Activated T-helper 1 cell treated with anti-CD3 and anti-CD28 coated beads, Interleukin-12 subunit alpha, Interleukin-12 subunit beta, Interleukin-2, Interleukin-4 antibody, amounts not matched to agents 30 ng/mL and 10 ng/mL and 1 ng/mL, durations not matched to agents 14 hours and 24 hours and 36 hours (primary cell): Measurements from ENCODE around the gene MN1. TPM values are rescaled to one million over a fixed set of nuclear protein-coding genes. Genes with fewer than 3 reads are reported as not detected.
A peak's percentile ranks its signal among the peaks of the same experiment; 100 is the strongest.

ENCODE experiments used
- DNase-seq: peaks from one replicate; pipeline ENCODE4 v3.0.0; 2021; ENCODE audit warnings: low spot score
- H3K27ac Mint-ChIP-seq: one replicate; pipeline ENCODE4 v1.8.0; 2021; ENCODE audit warnings: mild to moderate bottlenecking, mixed read lengths
- H3K27me3 Mint-ChIP-seq: one replicate; pipeline ENCODE4 v1.8.0; 2022; ENCODE audit warnings: mild to moderate bottlenecking, moderate library complexity, mixed read lengths; ENCODE audit not compliant: insufficient read depth
- H3K36me3 Mint-ChIP-seq: one replicate; pipeline ENCODE4 v1.8.0; 2021; ENCODE audit warnings: low read depth, mixed read lengths
- H3K4me1 Mint-ChIP-seq: one replicate; pipeline ENCODE4 v1.8.0; 2021; ENCODE audit warnings: low read depth, mixed read lengths
- H3K4me3 Mint-ChIP-seq: one replicate; pipeline ENCODE4 v1.8.0; 2021; ENCODE audit warnings: mild to moderate bottlenecking, moderate library complexity, mixed read lengths
- H3K9me3 Mint-ChIP-seq: one replicate; pipeline ENCODE4 v1.8.0; 2021; ENCODE audit warnings: mixed read lengths
- intact Hi-C: fragments of 100-400 bp; cut with micrococcal nuclease; formaldehyde crosslinking; loops from one replicate; pipeline ENCODE4 v1.15.1; 2024
- total RNA-seq: library from RNA; stranded (reverse); gene quantifications from 2 replicates; pipeline ENCODE4 v1.2.3, GENCODE V29; 2022

MN1 gene
- total RNA-seq, 1 donor from 2014 or later = 0.08 TPM

GRCh38 chr22:27801202-27801615 is 347 bp downstream of the MN1 start:
- intact Hi-C loops = no loop called here
- H3K27ac Mint-ChIP-seq = no peak overlapping the region
- H3K36me3 Mint-ChIP-seq = no peaks in the 10 kb centered on the region
- H3K9me3 Mint-ChIP-seq = no peaks in the 10 kb centered on the region
- peak overlapping the region; percentile 60 for H3K4me3 Mint-ChIP-seq
- H3K27me3 Mint-ChIP-seq = peaks cover 39% of the 10 kb centered on the region
- no peak for DNase-seq
- peaks cover 13% of the 10 kb centered on the region for H3K4me1 Mint-ChIP-seq

- Mint-ChIP-seq H3K27ac (no peak overlapping the region), H3K36me3 (no peaks in the 10 kb centered on the region), H3K4me3 (no peak overlapping the region), H3K4me1 (peaks cover 13% of the 10 kb centered on the region), H3K9me3 (no peaks in the 10 kb centered on the region), H3K27me3 (peaks cover 36% of the 10 kb centered on the region)
- no peak for DNase-seq
- intact Hi-C loops = no loop called here
These were observed 1.0 kb downstream of the MN1 start for GRCh38 chr22:27800250-27801201.

- Mint-ChIP-seq H3K4me3 (no peak overlapping the region), H3K27ac (no peak overlapping the region), H3K27me3 (peaks cover 29% of the 10 kb centered on the region), H3K9me3 (no peaks in the 10 kb centered on the region), H3K4me1 (peaks cover 13% of the 10 kb centered on the region), H3K36me3 (no peaks in the 10 kb centered on the region)
- no peak for DNase-seq
- intact Hi-C loops = no loop called here
These were observed 1.7 kb downstream of the MN1 start for GRCh38 chr22:27799827-27800249.

- H3K9me3 Mint-ChIP-seq = no peaks in the 10 kb centered on the region
- intact Hi-C loops = no loop called here
- peaks cover 24% of the 10 kb centered on the region for H3K27me3 Mint-ChIP-seq
- no peak for DNase-seq
- no peak overlapping the region for H3K27ac Mint-ChIP-seq
- no peaks in the 10 kb centered on the region for H3K36me3 Mint-ChIP-seq
- H3K4me3 Mint-ChIP-seq = no peak overlapping the region
- H3K4me1 Mint-ChIP-seq = peaks cover 8% of the 10 kb centered on the region
These were observed 2.3 kb downstream of the MN1 start for GRCh38 chr22:27799015-27799826.

- Mint-ChIP-seq H3K36me3 (no peaks in the 10 kb centered on the region), H3K9me3 (no peaks in the 10 kb centered on the region), H3K4me1 (peaks cover 8% of the 10 kb centered on the region), H3K27me3 (peaks cover 19% of the 10 kb centered on the region), H3K4me3 (no peak overlapping the region), H3K27ac (no peak overlapping the region)
- intact Hi-C loops = no loop called here
- no peak for DNase-seq
These were observed 3.0 kb downstream of the MN1 start for GRCh38 chr22:27798511-27799014.

GRCh38 chr22:27797520-27798391 is 3.8 kb downstream of the MN1 start:
- Mint-ChIP-seq H3K4me1 (peaks cover 7% of the 10 kb centered on the region), H3K9me3 (no peaks in the 10 kb centered on the region), H3K27ac (no peak overlapping the region), H3K27me3 (peaks cover 12% of the 10 kb centered on the region), H3K4me3 (no peak overlapping the region), H3K36me3 (no peaks in the 10 kb centered on the region)
- no peak for DNase-seq
- intact Hi-C loops = no loop called here

- H3K4me1 Mint-ChIP-seq = no peaks in the 10 kb centered on the region
- H3K27ac Mint-ChIP-seq = no peak overlapping the region
- H3K36me3 Mint-ChIP-seq = no peaks in the 10 kb centered on the region
- no peaks in the 10 kb centered on the region for H3K9me3 Mint-ChIP-seq
- no peak for DNase-seq
- intact Hi-C loops = no loop called here
- H3K4me3 Mint-ChIP-seq = no peak overlapping the region
- peaks cover 4% of the 10 kb centered on the region for H3K27me3 Mint-ChIP-seq
These were observed 4.6 kb downstream of the MN1 start for GRCh38 chr22:27796829-27797519.

- peaks cover 4% of the 10 kb centered on the region for H3K27me3 Mint-ChIP-seq
- no peaks in the 10 kb centered on the region for H3K36me3 Mint-ChIP-seq
- intact Hi-C loops = no loop called here
- H3K4me1 Mint-ChIP-seq = no peaks in the 10 kb centered on the region
- H3K4me3 Mint-ChIP-seq = no peak overlapping the region
- H3K9me3 Mint-ChIP-seq = no peaks in the 10 kb centered on the region
- H3K27ac Mint-ChIP-seq = no peak overlapping the region
- DNase-seq = no peak
These were observed 5.6 kb downstream of the MN1 start for GRCh38 chr22:27795696-27796517.

GRCh38 chr22:27795053-27795452 is 6.5 kb downstream of the MN1 start:
- no peaks in the 10 kb centered on the region for H3K9me3 Mint-ChIP-seq
- no peak overlapping the region for H3K4me3 Mint-ChIP-seq
- H3K27me3 Mint-ChIP-seq = peaks cover 4% of the 10 kb centered on the region
- no peaks in the 10 kb centered on the region for H3K36me3 Mint-ChIP-seq
- no peak overlapping the region for H3K27ac Mint-ChIP-seq
- no peak for DNase-seq
- no peaks in the 10 kb centered on the region for H3K4me1 Mint-ChIP-seq
- intact Hi-C loops = no loop called here

- H3K4me3 Mint-ChIP-seq = no peak overlapping the region
- no peak overlapping the region for H3K27ac Mint-ChIP-seq
- H3K9me3 Mint-ChIP-seq = no peaks in the 10 kb centered on the region
- peaks cover 5% of the 10 kb centered on the region for H3K27me3 Mint-ChIP-seq
- no peak for DNase-seq
- intact Hi-C loops = no loop called here
- no peaks in the 10 kb centered on the region for H3K36me3 Mint-ChIP-seq
- H3K4me1 Mint-ChIP-seq = no peaks in the 10 kb centered on the region
These were observed 7.3 kb downstream of the MN1 start for GRCh38 chr22:27794226-27794625.

- H3K9me3 Mint-ChIP-seq = no peaks in the 10 kb centered on the region
- DNase-seq = no peak
- intact Hi-C loops = no loop called here
These were observed 8.0 kb downstream of the MN1 start for GRCh38 chr22:27793576-27793975.

More at GRCh38 chr22:27793576-27793975, 8.0 kb downstream of the MN1 start:
- no peaks in the 10 kb centered on the region for H3K4me1 Mint-ChIP-seq
- peaks cover 3% of the 10 kb centered on the region for H3K27me3 Mint-ChIP-seq
- H3K27ac Mint-ChIP-seq = no peak overlapping the region
- H3K36me3 Mint-ChIP-seq = no peaks in the 10 kb centered on the region
- H3K4me3 Mint-ChIP-seq = no peak overlapping the region
